Mammary epithelial cell (primary cell): ENCODE measurements around the gene KCNMB2.
"Not testable (repeated sequence)": the region's sequence is repeated elsewhere in the genome, so short reads cannot be mapped to it uniquely, and the experiment has no call there.

Experiments used
- CTCF ChIP-seq, 2 donors: IDR thresholded peaks in 1 of 2; conservative IDR thresholded peaks in 1 of 2; 2 replicates each; pipeline ENCODE4 v1.5.1; 2011 to 2012; ENCODE audit warnings: inconsistent platforms in 2 of 2, low read length in 2 of 2, mild to moderate bottlenecking in 2 of 2, control low read depth in 1 of 2, low read depth in 1 of 2; ENCODE audit not compliant: insufficient read depth in 1 of 2; ENCODE audit errors: extremely low read depth in 1 of 2
- EZH2 ChIP-seq: IDR thresholded peaks from 2 replicates; pipeline ENCODE4 v1.6.1; 2012; ENCODE audit warnings: low read length, inconsistent platforms, borderline replicate concordance

- TF ChIP-seq CTCF (conservative IDR thresholded peaks at IDR 0.05 in 1 of 2, IDR thresholded peaks at IDR 0.05 in 1 of 2; ENCODE audit: extremely low read depth in 1 of 2, insufficient read depth in 1 of 2, low read depth in 1 of 2, low read length in 2 of 2); EZH2: not testable (repeated sequence)
Observed at GRCh38 chr3:178859900-178860436, 323.7 kb downstream of the KCNMB2 start.
